ENCODE data around the gene ZC3H4.

The ZC3H4 gene

DNA sequence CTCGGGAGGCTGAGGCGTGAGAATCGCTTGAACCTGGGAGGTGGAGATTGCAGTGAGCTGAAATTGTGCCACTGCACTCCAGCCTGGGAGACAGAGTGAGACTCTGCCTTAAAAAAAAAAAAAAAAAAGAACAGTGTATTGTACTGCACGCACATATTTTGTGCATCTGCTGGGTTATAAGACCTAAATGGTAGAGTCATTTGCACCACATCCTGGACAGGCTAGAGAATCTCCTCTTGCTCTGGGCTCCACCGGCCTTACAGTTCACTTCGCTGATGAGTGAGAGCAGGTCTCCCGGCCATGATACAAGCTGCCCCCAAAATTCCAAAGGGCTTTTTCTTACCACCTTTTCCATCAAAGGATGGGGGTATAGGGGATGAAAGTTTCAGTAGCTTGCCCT, 9.8 kb upstream of the ZC3H4 start:
- peaks cover 2% of the 10 kb centered on the region for H3K4me1 Mint-ChIP-seq
- no peak overlapping the region for H3K4me3 Mint-ChIP-seq
- ATAC-seq (ENCODE audit: low read depth) (no peak), DNase-seq (ENCODE audit: low spot score in 2 of 2) (no peak)
- H3K36me3 Mint-ChIP-seq = no peaks in the 10 kb centered on the region
- H3K27me3 Mint-ChIP-seq = peaks cover 3% of the 10 kb centered on the region
- H3K27ac Mint-ChIP-seq = no peak overlapping the region
- H3K9me3 Mint-ChIP-seq = no peaks in the 10 kb centered on the region

- no peak overlapping the region for H3K4me3 Mint-ChIP-seq
- H3K27me3 Mint-ChIP-seq = peaks cover 3% of the 10 kb centered on the region
- DNase-seq (ENCODE audit: low spot score in 2 of 2) = no peak
- H3K27ac Mint-ChIP-seq = no peak overlapping the region
- peaks cover 2% of the 10 kb centered on the region for H3K4me1 Mint-ChIP-seq
- ATAC-seq (ENCODE audit: low read depth) = no peak
- H3K9me3 Mint-ChIP-seq = no peaks in the 10 kb centered on the region
- no peaks in the 10 kb centered on the region for H3K36me3 Mint-ChIP-seq
These were observed 9.1 kb upstream of the ZC3H4 start for GRCh38 chr19:47122359-47123335.

- H3K4me3 Mint-ChIP-seq = no peak overlapping the region
- ATAC-seq (ENCODE audit: low read depth) (no peak), DNase-seq (ENCODE audit: low spot score in 2 of 2) (no peak)
- H3K4me1 Mint-ChIP-seq = peaks cover 2% of the 10 kb centered on the region
- H3K9me3 Mint-ChIP-seq = no peaks in the 10 kb centered on the region
- H3K27me3 Mint-ChIP-seq = peaks cover 3% of the 10 kb centered on the region
- H3K36me3 Mint-ChIP-seq = no peaks in the 10 kb centered on the region
- no peak overlapping the region for H3K27ac Mint-ChIP-seq
These were observed 7.0 kb upstream of the ZC3H4 start for GRCh38 chr19:47120470-47121067.

DNA sequence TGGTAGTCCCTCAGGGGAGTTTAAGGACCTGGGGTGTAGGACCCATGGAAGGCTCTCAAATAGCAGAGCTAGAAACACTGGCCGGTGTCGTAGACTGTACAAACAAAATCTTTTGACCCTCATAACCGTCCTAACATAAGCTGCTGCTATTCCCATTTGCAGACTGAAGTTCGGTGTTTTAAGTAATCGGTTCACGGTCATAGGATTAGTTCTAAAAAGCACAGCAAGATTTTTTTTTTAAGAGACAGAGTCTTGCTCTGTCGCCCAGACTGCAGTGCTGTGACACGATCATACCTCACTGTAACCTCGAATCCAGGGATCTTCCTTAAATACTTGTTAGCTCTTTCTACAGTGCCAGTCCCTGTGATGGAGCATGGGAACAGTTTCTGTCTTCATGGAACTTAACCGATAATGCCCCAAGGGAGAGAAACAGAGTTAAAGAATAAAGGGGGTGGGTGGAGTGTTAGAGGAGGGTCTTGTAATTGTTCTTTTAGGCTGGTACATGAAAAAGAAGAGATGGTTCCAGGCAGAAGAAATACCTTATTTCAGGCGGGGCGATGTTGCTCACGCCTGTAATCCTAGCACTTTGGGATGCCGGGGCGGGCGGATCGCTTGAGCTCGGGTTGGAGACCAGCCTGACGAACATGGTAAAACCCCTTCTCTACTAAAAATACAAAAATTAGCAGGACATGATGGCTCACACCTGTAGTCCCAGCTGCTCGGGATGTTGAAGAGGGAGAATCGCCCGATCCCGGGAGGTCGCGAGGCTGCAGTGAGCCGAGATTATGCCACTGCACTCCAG, 475 bp upstream of the ZC3H4 start:
- DNase-seq (ENCODE audit: low spot score in 2 of 2) (peak in 1 of 2 donors; percentile 11), ATAC-seq (ENCODE audit: low read depth) (no peak)
- H3K27me3 Mint-ChIP-seq = no peaks in the 10 kb centered on the region
- peak overlapping the region; percentile 95 for H3K4me3 Mint-ChIP-seq
- peak overlapping the region; percentile 99 for H3K27ac Mint-ChIP-seq
- H3K36me3 Mint-ChIP-seq = peaks cover 11% of the 10 kb centered on the region
- no peaks in the 10 kb centered on the region for H3K9me3 Mint-ChIP-seq
- H3K4me1 Mint-ChIP-seq = peaks cover 15% of the 10 kb centered on the region

- Mint-ChIP-seq H3K27me3 (no peaks in the 10 kb centered on the region), H3K4me3 (peak overlapping the region; percentile 95), H3K4me1 (peaks cover 24% of the 10 kb centered on the region), H3K36me3 (peaks cover 13% of the 10 kb centered on the region), H3K9me3 (no peaks in the 10 kb centered on the region), H3K27ac (peak overlapping the region; percentile 99)
- DNase-seq (ENCODE audit: low spot score in 2 of 2) (peak; percentile 81 to 82), ATAC-seq (ENCODE audit: low read depth) (peak; percentile 33)
These were observed 1.2 kb downstream of the ZC3H4 start for GRCh38 chr19:47112166-47112996.

- ATAC-seq (ENCODE audit: low read depth) = no peak
- Mint-ChIP-seq H3K9me3 (no peaks in the 10 kb centered on the region), H3K4me1 (peaks cover 31% of the 10 kb centered on the region), H3K27ac (peak overlapping the region; percentile 99), H3K36me3 (peaks cover 13% of the 10 kb centered on the region), H3K27me3 (no peaks in the 10 kb centered on the region), H3K4me3 (peak overlapping the region; percentile 95)
- DNase-seq (ENCODE audit: low spot score in 2 of 2) = peak in 1 of 2 donors; percentile 23
These were observed 1.9 kb downstream of the ZC3H4 start for GRCh38 chr19:47111682-47112165.

- DNase-seq (ENCODE audit: low spot score in 2 of 2) = peak; percentile 21 to 43
These were observed 2.5 kb downstream of the ZC3H4 start for GRCh38 chr19:47111006-47111621.

GRCh38 chr19:47110521-47111005, 3.0 kb downstream of the ZC3H4 start:
- Mint-ChIP-seq H3K36me3 (peaks cover 17% of the 10 kb centered on the region), H3K4me1 (peaks cover 40% of the 10 kb centered on the region), H3K4me3 (peak overlapping the region; percentile 95), H3K27ac (peak overlapping the region; percentile 99), H3K27me3 (no peaks in the 10 kb centered on the region), H3K9me3 (no peaks in the 10 kb centered on the region)
- DNase-seq (ENCODE audit: low spot score in 2 of 2) = no peak
- no peak for ATAC-seq (ENCODE audit: low read depth)

More at GRCh38 chr19:47111006-47111621, 2.5 kb downstream of the ZC3H4 start:
- no peaks in the 10 kb centered on the region for H3K27me3 Mint-ChIP-seq
- peaks cover 34% of the 10 kb centered on the region for H3K4me1 Mint-ChIP-seq
- H3K4me3 Mint-ChIP-seq = peak overlapping the region; percentile 95
- peaks cover 13% of the 10 kb centered on the region for H3K36me3 Mint-ChIP-seq
- H3K9me3 Mint-ChIP-seq = no peaks in the 10 kb centered on the region
- H3K27ac Mint-ChIP-seq = peak overlapping the region; percentile 99
- ATAC-seq (ENCODE audit: low read depth) = no peak

DNA sequence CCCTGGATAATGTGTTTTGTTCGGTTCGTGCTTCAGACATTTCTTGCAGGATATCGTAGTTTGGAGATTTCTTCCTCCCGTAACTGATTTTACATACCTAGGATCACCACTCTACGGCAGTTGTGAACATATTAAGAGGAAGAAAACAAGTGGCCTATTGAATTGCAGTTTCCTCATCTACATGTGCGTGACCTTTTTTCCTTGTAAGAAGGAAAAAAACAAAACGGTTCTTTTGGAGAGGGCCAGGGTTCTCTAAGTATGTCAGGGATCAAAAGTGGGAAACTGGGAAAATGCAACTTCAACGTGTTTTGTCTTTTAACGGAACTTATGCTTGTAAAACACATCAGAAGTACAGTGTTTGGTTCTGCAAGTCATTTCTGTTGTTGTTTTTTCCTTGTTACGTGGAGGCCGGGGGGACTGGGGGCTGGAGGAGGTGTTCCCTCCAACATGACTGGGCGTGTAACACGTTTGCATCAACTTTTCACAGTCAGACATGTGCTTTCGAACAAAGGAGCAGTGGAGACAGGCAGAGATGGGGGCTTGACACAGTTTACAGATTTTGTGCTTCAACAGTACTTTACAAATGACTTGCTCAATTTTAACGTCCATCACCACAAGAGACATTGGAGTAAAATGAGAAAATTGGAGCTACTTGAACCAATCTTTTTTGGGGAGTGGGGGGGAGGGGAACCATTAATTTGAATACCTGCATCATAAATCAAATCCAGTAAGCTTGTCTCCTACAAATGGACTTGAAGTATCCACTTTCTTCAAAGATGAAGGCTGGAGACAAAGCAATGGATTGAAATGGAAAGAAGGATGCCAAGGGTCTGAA, 3.8 kb downstream of the ZC3H4 start:
- Mint-ChIP-seq H3K4me3 (peak overlapping the region; percentile 95), H3K36me3 (peaks cover 18% of the 10 kb centered on the region), H3K4me1 (peaks cover 40% of the 10 kb centered on the region), H3K27me3 (no peaks in the 10 kb centered on the region), H3K9me3 (no peaks in the 10 kb centered on the region), H3K27ac (peak overlapping the region; percentile 99)
- ATAC-seq (ENCODE audit: low read depth) (no peak), DNase-seq (ENCODE audit: low spot score in 2 of 2) (no peak)

GRCh38 chr19:47109177-47109540, 4.4 kb downstream of the ZC3H4 start:
- peak overlapping the region; percentile 95 for H3K4me3 Mint-ChIP-seq
- H3K9me3 Mint-ChIP-seq = no peaks in the 10 kb centered on the region
- peak overlapping the region; percentile 99 for H3K27ac Mint-ChIP-seq
- H3K36me3 Mint-ChIP-seq = peaks cover 18% of the 10 kb centered on the region
- no peaks in the 10 kb centered on the region for H3K27me3 Mint-ChIP-seq
- peaks cover 40% of the 10 kb centered on the region for H3K4me1 Mint-ChIP-seq
- DNase-seq (ENCODE audit: low spot score in 2 of 2) = no peak
- no peak for ATAC-seq (ENCODE audit: low read depth)

DNA sequence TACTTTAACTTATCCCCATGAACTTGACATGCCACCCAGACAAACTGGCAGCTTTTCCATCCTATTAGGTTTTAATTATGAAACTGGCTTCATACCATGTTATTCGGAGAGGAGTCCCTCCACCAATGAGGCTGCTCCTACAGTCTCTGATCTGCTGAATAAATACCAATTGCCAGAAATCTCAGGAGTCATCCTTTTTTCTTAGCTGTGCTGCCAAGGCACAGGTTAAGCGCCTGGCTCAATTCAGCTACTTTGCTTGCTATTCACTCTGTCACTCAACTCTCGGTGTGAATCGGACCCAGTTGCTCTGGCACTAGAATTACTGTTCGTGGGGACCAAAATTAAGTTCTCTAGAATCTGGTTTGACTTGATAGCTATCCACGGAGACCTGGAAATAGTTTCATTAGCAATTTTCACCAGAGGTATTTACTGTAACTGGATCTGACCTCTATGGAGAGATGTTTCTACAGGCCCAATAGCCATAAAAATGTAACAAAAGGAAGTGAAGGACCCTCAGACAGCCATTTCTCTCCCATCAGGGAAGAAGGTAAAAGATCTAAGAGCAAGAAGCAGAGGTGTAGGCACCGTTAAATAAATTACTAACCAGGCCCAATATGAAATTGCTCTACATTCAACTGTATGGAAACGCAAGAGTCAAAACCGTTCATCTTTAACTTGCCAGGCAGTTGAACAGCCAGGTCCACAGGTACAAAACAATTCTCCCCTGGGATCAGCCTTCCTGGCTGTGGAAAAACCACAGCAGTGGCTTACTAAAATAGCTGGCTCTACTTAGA, 5.4 kb downstream of the ZC3H4 start:
- Mint-ChIP-seq H3K9me3 (no peaks in the 10 kb centered on the region), H3K4me3 (no peak overlapping the region), H3K27ac (peak overlapping the region; percentile 99), H3K27me3 (no peaks in the 10 kb centered on the region), H3K4me1 (peaks cover 38% of the 10 kb centered on the region), H3K36me3 (peaks cover 18% of the 10 kb centered on the region)
- ATAC-seq (ENCODE audit: low read depth) = no peak
- no peak for DNase-seq (ENCODE audit: low spot score in 2 of 2)
